NB4 (cell line): ENCODE data around the gene NCOA7.
"Not testable (repeated sequence)": the region's sequence is repeated elsewhere in the genome, so short reads cannot be mapped to it uniquely, and the experiment has no call there.

ENCODE experiments used
- DNase-seq: peaks from one replicate; pipeline ENCODE4 v3.0.0; 2010; ENCODE audit warnings: low read depth
- H3K4me3 ChIP-seq: one replicate; pipeline ENCODE4 v1.5.1; 2011; ENCODE audit warnings: mild to moderate bottlenecking, low read depth, low read length, moderate library complexity
- MYC ChIP-seq: IDR thresholded peaks from 2 replicates; pipeline ENCODE4 v1.6.1; 2011; ENCODE audit warnings: low read depth, low read length
- POLR2A ChIP-seq: IDR thresholded peaks from 2 replicates; pipeline ENCODE4 v1.6.1; 2011; ENCODE audit warnings: mild to moderate bottlenecking; ENCODE audit not compliant: insufficient read length; ENCODE audit errors: extremely low read depth
- TF ChIP-seq, protein P1 (sequence below): IDR thresholded peaks from one replicate; pipeline ENCODE4 v1.5.1; 2012; ENCODE audit warnings: low read depth, low read length
- TF ChIP-seq, protein P2 (sequence below): IDR thresholded peaks from 2 replicates; pipeline ENCODE4 v1.6.1; 2011; ENCODE audit warnings: low read depth, low read length

The NCOA7 gene

DNA sequence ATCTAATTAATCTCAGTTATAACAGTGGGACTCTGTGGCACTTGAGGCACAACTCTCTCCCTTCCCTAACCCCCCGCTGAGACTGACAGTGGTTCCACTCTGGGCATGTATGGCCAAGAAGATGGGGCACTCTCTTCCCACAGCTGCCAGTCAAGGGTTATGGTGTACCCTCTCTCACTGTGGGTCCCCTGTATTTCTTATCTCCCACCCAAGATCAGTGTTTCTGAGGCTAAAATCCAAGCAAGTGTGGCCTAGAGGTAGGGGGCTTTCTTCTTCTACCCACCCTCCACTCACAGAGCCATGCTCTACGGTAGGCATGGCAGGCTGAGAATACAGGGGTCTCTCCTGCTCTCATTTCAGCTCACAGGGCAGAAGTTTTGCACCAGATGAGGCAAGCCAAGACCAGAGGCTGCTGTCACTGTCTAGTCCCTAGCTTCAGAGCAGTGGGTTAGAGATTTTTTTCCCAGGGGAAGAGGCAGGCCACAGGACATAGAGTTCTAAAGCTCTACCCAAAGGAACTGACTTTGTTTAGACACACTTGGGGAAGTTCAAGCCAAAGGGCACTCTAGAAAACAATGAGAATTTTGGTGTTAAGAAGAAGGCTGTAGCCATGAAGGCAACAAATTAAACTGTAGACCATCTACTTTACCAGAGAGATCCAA is 134.1 kb downstream of the NCOA7 start:
- H3K4me3 ChIP-seq: no peak overlapping the region
- TF ChIP-seq, protein P1, sequence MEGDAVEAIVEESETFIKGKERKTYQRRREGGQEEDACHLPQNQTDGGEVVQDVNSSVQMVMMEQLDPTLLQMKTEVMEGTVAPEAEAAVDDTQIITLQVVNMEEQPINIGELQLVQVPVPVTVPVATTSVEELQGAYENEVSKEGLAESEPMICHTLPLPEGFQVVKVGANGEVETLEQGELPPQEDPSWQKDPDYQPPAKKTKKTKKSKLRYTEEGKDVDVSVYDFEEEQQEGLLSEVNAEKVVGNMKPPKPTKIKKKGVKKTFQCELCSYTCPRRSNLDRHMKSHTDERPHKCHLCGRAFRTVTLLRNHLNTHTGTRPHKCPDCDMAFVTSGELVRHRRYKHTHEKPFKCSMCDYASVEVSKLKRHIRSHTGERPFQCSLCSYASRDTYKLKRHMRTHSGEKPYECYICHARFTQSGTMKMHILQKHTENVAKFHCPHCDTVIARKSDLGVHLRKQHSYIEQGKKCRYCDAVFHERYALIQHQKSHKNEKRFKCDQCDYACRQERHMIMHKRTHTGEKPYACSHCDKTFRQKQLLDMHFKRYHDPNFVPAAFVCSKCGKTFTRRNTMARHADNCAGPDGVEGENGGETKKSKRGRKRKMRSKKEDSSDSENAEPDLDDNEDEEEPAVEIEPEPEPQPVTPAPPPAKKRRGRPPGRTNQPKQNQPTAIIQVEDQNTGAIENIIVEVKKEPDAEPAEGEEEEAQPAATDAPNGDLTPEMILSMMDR: no peak
- TF ChIP-seq MYC (no peak), POLR2A (no peak)
- TF ChIP-seq, protein P2, sequence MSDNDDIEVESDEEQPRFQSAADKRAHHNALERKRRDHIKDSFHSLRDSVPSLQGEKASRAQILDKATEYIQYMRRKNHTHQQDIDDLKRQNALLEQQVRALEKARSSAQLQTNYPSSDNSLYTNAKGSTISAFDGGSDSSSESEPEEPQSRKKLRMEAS: no peak
- DNase-seq: peak; percentile 72

DNA sequence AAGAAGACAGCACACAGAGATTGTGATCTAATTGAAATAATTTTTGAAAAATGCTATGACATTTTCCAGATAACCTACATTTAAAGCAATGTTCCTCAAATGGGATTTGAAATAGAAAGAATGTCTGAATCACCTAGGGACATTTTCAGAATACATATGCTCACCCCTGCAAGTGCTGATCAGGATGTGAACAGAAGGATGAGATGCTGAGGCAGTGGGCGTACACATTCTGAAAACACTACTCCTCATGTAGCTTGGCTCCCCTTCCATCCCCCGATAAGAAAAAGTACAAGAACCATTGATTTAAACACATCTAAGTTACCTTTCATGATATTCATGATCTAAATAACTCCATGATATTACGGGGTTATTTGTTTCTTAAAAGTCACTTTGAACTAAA is 136.0 kb downstream of the NCOA7 start:
- H3K4me3 ChIP-seq: no peak overlapping the region
- no peak for DNase-seq
- TF ChIP-seq, protein P2: no peak
- TF ChIP-seq MYC (no peak), POLR2A (no peak)

DNA sequence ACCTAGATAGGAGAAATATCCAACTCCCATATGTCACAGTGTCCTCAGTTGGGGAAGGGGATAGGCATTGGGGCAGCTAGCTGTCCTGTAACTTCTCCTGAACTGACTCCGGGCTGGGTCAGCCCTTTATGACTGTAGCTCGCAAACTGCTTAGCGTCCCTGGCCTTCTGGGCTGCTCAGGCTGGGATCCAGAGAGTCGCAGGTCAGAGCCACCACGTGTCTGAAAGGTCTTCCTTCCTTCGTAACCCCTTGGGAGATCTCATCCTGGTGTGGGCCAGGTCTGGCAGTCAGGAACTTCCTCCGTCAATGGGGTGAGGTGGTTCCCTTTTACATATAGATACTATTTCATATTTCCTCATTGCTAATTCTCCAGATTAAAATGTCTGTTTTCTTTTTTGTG is 137.0 kb downstream of the NCOA7 start:
- no peak overlapping the region for H3K4me3 ChIP-seq
- DNase-seq: peak; percentile 36
- TF ChIP-seq, protein P1: no peak
- TF ChIP-seq MYC: no peak
- TF ChIP-seq POLR2A: no peak
- TF ChIP-seq, protein P2: no peak

DNA sequence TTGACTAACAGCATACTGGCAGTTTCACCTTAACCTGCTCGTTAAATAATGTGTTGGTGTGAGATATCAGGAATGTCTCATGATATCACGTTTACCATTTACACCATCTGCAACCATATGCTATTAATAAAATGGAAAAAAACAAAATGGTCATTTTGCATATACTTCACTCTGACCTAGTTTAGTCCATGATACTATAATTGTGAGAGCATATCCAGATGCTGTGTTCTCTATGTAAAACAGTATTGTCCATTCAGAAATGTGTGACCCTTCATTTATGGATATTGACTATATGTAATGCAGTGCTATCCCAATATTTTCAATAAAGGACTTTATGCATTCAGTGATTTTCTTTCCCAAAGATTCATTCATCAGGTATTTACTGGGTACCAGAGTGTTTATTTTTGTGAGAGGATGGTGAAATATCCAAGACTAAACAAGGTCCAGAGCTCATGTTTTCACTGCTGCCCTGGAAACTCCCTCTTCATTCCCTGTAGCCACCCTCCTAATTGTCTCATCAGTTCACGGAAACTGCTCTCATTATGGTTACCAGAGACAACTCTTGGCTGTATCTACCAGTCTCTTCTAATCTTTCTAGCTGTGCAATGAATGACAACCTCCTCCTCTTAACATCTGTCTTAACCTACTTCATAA is 140.1 kb downstream of the NCOA7 start:
- TF ChIP-seq POLR2A (no peak), MYC (no peak)
- TF ChIP-seq, protein P2: no peak
- TF ChIP-seq, protein P1: no peak
- H3K4me3 ChIP-seq: no peak overlapping the region
- no peak for DNase-seq

DNA sequence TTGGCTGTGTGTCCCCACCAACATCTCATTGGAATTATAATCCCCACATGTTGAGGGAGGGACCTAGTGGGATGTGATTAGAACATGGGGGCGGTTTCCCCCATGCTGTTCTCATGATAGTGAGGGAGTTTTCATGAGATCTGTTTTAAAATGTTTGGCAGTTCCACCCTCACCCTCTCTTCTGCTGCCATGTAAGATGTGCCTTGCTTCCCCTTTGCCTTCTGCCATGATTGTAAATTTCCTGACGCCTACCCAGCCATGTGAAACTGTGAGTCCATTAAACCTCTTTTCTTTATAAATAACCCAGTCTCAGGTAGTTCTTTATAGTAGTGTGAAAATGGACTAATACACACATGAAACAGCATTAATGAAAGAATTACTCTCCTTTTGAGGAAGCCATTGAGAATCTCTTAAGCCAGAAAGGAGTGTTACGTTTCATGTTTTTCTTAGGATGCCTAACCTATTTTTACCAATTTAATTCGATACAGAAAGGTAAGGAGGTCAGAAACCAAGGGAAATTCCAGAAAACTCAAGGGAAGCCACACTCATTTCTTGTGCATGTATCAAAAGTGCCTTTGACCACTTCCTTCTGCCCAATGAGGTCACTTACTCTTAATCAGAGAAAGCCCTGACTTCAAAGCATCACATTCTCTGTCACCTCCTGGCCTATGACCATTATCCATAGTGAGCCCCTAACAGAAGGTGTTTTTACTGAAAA is 141.1 kb downstream of the NCOA7 start:
- no peak for DNase-seq
- TF ChIP-seq, protein P1: no peak
- TF ChIP-seq MYC: no peak
- TF ChIP-seq, protein P2: no peak
- TF ChIP-seq POLR2A: no peak
- no peak overlapping the region for H3K4me3 ChIP-seq

DNA sequence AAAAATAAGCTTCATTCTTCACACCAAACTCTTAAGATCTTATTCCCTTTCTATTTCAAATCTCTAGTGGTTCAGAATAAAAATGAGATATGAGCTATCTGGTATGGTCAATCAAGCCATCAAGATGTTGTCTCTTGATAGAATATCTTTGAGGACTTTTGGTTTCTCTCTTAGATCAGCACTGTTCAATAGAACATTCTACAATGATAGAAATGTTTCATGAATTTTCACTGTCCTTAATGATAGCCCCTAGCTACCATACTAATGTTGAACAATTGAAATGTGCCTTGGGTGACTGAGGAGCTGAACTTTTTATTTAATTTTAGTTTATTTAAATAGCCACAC is 141.7 kb downstream of the NCOA7 start:
- H3K4me3 ChIP-seq: no peak overlapping the region
- DNase-seq: no peak
- TF ChIP-seq, protein P1: no peak
- TF ChIP-seq POLR2A (no peak), MYC (no peak)
- TF ChIP-seq, protein P2: no peak

DNA sequence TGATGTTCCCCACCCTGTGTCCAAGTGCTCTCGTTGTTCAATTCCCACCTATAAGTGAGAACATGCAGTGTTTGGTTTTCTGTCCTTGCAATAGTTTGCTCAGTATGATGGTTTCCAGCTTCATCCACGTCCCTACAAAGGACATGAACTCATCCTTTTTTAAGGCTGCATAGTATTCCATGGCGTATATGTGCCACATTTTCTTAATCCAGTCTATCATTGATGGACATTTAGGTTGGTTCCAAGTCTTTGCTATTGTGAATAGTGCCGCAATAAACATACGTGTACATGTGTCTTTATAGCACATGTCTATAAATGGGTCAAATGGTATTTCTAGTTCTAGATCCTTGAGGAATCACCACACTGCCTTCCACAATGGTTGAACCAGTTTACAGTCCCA is 144.8 kb downstream of the NCOA7 start:
- not testable (repeated sequence) for DNase-seq, H3K4me3 ChIP-seq
